Stimulated activated CD4-positive, alpha-beta T cell treated with anti-CD3 and anti-CD28 coated beads, Interleukin-4, amount 100 ng/mL, for 48 hours (primary cell): ENCODE results near the gene TM4SF20.

Source experiments
- DNase-seq, 2 donors: peaks; one replicate each; pipeline ENCODE4 v3.0.0-alpha.2; 2020; ENCODE audit warnings: low read depth in 2 of 2

Gene TM4SF20

GRCh38 chr2:227322530-227323205 is 56.4 kb downstream of the TM4SF20 start:
- DNase-seq: no peak

GRCh38 chr2:227320305-227321094 is 58.6 kb downstream of the TM4SF20 start:
- DNase-seq: no peak

- DNase-seq: no peak
Measured at GRCh38 chr2:227317834-227318233, 61.3 kb downstream of the TM4SF20 start.

GRCh38 chr2:227313310-227313709 is 65.8 kb downstream of the TM4SF20 start:
- DNase-seq: no peak

GRCh38 chr2:227312579-227312978 is 66.5 kb downstream of the TM4SF20 start:
- no peak for DNase-seq
